GM11168 (cell line): ENCODE measurements around the gene MRPS34.

ENCODE experiments used
- in situ Hi-C: fragments of 300-500 bp; cut with MboI; formaldehyde crosslinking; loops from one replicate; pipeline ENCODE4 v1.12.0; 2022; ENCODE audit warnings: low sequenced_read_pairs; ENCODE audit not compliant: unreplicated experiment

Gene MRPS34

DNA sequence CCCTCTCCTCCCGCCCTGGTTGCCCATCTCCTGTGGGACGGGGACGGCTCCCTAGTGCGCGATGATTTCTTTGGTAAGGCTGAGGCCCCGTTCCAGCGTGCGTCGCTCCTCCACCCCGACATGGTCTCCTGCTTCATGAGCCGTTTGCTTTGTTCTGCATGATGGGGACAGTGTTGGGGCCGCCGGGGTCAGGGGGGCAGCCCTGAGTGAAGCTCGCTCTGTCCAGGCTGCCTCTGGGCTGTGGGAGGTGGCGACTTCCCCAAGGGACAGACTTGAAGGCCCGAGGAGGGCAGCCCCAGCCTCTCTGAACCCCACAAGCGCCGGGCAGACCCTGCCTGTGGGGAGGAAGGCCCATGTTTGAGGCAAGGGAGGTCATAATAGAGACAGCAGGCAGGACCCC is 14.0 kb downstream of the MRPS34 start:
- in situ Hi-C loops = no loop called here

- in situ Hi-C loops = no loop called here
Observed at GRCh38 chr16:1757714-1758461, 15.0 kb downstream of the MRPS34 start.

GRCh38 chr16:1754204-1754603 is 18.7 kb downstream of the MRPS34 start:
- in situ Hi-C loops = no loop called here

DNA sequence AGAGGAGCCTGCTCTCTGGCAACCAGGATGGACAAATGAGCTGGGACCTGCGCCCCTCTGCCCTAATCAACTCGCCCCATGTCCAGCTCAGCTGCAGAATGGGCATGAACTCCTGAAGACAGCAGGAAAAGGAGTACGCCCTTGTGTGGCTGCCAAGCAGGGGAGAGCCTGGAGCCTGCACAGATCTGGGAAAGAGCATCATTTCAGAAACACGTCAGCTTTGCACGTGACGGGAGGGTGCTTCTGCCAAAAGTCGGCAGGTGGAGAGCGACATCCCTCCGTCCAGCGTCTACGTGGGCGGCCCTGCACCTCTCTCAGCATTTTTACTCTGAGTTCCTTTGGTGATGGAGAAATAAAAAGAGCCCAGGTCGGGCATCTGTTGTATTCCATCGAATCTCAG is 20.1 kb downstream of the MRPS34 start:
- in situ Hi-C loops = no loop called here

- in situ Hi-C loops = no loop called here
Observed at GRCh38 chr16:1751946-1752345, 21.0 kb downstream of the MRPS34 start.

DNA sequence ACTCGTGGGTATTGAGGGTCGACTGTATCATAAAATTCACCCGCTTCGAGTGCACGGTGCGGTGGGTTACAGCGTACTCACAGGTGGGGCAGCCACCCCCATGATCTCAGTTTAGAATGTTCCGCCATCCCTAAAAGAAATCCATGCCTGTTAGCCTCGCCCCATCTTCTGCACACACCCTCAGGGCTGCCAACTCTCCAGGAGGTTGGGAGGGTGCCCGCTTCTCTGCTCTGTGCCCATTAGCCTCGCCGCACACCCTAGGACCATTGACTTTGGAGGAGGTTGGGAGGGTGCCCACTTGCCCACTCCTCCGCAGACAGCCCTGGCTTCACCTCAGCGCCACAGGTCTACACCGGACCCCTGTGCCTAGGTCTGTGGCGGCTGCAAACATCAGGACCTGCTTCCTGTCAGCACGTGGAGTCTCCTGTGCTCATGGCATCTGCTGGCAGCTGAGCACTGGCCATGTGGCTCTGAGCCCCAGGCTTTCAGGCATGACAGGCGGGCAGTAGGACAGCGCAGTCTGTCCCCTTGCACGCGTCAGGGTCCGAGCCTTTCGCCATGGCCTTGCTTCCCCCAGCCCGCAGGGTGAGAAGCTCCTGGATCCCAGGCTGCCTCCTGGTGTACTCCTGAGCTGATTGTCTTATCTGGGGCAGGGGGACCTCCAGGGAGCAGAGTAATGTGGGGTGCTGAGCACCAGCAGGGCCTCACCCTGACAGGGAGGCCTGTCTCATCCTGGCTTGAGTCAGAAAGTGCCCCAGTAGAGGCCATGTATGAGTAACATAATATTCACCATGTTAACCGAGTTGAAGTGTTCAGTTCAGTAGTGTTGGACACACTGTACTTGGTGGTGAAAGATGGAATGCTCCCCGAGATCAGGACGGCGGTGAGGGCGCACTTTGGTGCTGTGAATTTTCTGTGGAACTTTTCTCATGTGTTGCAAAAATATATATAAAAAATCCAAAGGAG is 23.5 kb downstream of the MRPS34 start:
- in situ Hi-C loops = no loop called here

- in situ Hi-C loops = no loop called here
Observed at GRCh38 chr16:1747934-1748333, 25.0 kb downstream of the MRPS34 start.

GRCh38 chr16:1746693-1747195 is 26.2 kb downstream of the MRPS34 start:
- in situ Hi-C loops = no loop called here

GRCh38 chr16:1745900-1746692 is 26.8 kb downstream of the MRPS34 start:
- in situ Hi-C loops = no loop called here

DNA sequence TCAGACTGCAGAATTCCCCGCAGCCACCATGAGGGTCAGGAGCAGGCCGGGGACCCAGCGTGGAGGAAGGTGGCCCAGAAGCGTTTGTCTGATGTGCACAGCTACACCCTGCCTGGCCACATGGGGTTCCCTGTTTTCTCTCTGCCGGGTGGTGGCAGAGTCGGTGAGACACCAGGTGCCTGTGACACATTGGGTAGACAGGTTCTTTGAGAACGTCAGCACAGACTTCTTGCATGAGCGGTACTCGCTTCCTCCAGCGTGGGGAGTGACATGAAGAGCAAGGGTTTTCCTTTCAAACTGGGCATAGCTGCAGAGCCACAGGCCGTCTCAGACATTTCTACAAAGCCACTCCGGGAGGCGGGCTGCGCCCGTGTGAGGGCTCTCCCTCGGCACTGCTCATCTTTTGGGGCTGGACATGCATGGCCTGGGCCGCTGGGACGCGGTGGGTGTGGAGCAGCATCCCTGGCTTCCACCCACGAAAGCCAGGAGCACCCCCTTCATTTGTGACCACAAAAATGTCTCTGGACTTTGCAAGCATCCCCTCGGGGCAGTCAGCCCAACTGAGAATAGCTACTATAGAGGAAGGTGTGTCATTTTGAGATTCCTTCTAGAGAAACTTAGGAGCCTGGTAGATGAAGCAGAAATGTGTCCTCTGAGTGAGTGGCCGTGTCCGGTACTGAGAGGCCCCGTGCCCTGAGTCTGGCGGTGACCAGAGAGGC is 27.6 kb downstream of the MRPS34 start:
- in situ Hi-C loops = no loop called here

DNA sequence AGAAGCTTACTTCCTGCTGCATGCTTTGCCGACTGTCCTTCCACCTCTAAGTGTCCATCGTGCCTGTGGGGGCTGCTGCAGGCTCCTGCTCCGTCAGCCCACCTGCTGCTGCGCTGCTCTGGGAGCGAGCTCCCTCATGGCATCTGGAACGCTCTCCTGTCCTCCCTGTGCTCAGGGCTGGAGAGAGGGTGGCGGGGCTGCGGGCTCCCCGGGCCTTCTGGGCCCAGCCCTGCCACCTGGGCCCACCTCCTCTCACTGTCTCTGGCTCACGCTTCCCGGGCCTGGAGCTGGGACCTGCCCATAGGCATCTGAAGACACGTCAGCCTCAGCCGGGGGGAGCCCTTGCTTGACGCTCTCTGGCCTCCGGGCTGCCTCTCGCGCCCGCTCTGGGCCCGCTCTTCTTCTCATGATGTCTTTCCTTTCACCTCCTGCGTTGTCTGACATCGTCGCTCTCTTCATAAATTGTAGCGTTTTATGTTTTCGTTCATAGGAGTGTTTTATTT is 28.5 kb downstream of the MRPS34 start:
- in situ Hi-C loops = no loop called here

GRCh38 chr16:1743376-1744337 is 29.3 kb downstream of the MRPS34 start:
- in situ Hi-C loops = no loop called here

GRCh38 chr16:1741553-1742165 is 31.3 kb downstream of the MRPS34 start:
- in situ Hi-C loops = no loop called here

GRCh38 chr16:1740781-1741490 is 32.0 kb downstream of the MRPS34 start:
- in situ Hi-C loops = no loop called here

DNA sequence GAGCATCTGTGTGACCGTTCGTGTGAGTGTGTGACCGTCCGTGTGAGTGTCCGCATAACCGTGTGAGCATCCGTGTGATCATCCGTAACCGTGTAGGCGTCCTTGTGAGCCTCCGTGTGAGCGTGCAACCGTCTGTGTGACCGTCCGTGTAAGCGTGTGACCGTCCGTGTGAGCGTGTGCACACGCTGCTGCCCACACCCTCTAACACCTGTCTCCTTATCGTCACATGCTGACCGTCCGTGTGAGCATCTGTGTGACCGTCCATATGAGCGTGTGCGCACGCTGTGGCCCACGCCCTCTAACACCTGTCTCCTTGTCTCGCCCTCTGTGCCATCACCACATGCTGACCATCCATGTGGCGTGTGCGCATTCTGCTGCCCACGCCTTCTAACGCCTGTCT is 32.7 kb downstream of the MRPS34 start:
- in situ Hi-C loops = no loop called here

DNA sequence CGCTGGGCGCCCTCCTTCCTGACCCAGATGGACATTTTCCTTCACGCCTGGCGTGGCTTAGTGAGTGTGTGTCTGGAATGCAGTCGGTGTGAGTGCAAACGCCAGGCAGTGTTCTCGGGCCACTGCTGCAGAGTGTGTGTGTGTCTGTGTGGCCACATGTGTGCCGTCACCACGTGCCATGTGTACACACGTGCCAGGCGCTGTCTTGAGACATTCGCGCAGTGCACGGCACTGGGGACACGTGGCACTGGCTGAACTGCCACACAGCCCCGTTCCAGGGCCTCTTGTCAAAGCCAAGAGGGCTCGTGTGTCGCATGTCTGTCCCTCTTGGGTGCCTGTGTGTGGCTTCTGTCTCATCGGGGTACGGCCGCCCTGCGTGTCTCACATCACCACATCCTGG is 38.1 kb downstream of the MRPS34 start:
- in situ Hi-C loops = no loop called here

DNA sequence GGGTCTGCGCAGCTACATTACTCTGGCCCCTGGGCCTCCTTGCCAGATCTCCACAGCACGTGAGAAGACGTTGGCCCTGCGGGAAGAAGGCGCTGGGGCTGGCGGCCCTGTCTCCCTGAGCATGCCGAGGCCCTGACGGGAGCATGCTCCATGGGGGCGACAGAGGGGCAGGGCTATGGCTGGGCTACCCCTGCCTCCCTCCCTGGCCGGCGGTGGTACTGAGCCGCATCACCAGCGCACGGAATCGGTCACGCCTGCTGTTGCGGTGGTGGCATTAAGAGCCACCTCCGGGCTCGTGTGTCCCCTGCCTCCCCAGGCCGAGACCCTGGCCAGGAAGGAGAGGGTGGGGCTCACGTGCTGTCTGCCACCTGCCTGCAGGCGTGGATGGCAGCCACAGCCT is 38.8 kb downstream of the MRPS34 start:
- in situ Hi-C loops = no loop called here
